HG02884 (cell line): ENCODE data around the gene PEPD.

ENCODE experiments used
- ATAC-seq: cut with Tn5 transposase; IDR thresholded peaks from one replicate; pipeline ENCODE4 v1.9.1; 2021; ENCODE audit warnings: mild to moderate bottlenecking, moderate library complexity; ENCODE audit not compliant: unreplicated experiment

Gene PEPD

GRCh38 chr19:33366897-33367296 is 154.7 kb downstream of the PEPD start:
- no peak for ATAC-seq

- ATAC-seq: no peak
These were observed 155.5 kb downstream of the PEPD start for GRCh38 chr19:33366127-33366526.

GRCh38 chr19:33365691-33366090 is 155.9 kb downstream of the PEPD start:
- ATAC-seq: no peak

GRCh38 chr19:33363476-33363875 is 158.1 kb downstream of the PEPD start:
- ATAC-seq: no peak

GRCh38 chr19:33362508-33363228 is 158.9 kb downstream of the PEPD start:
- no peak for ATAC-seq

- ATAC-seq: no peak
These were observed 162.0 kb downstream of the PEPD start for GRCh38 chr19:33359581-33359980.

- ATAC-seq: no peak
These were observed 163.2 kb downstream of the PEPD start for GRCh38 chr19:33358408-33358807.

GRCh38 chr19:33357556-33357955 is 164.0 kb downstream of the PEPD start:
- ATAC-seq: no peak

- no peak for ATAC-seq
These were observed 166.1 kb downstream of the PEPD start for GRCh38 chr19:33355535-33355934.

GRCh38 chr19:33350538-33351309 is 170.9 kb downstream of the PEPD start:
- ATAC-seq: no peak

GRCh38 chr19:33349319-33350289 is 172.0 kb downstream of the PEPD start:
- ATAC-seq: no peak

- ATAC-seq: no peak
These were observed 173.1 kb downstream of the PEPD start for GRCh38 chr19:33348301-33349010.

- no peak for ATAC-seq
These were observed 174.3 kb downstream of the PEPD start for GRCh38 chr19:33347300-33347699.

- ATAC-seq: no peak
These were observed 174.9 kb downstream of the PEPD start for GRCh38 chr19:33346665-33347064.

GRCh38 chr19:33345163-33345562 is 176.4 kb downstream of the PEPD start:
- ATAC-seq: no peak

GRCh38 chr19:33344573-33344925 is 177.0 kb downstream of the PEPD start:
- no peak for ATAC-seq

- ATAC-seq: no peak
These were observed 177.6 kb downstream of the PEPD start for GRCh38 chr19:33343859-33344572.

GRCh38 chr19:33343301-33343700 is 178.3 kb downstream of the PEPD start:
- no peak for ATAC-seq

- ATAC-seq: no peak
These were observed 180.6 kb downstream of the PEPD start for GRCh38 chr19:33340991-33341390.
